GM12878 (cell line): ENCODE results near the gene COQ8B. TPM values are rescaled to one million over a fixed set of nuclear protein-coding genes. Genes with fewer than 3 reads are reported as not detected.

Source experiments
- ATAC-seq: fragments of 200-7000 bp; cut with Tn5 transposase; 3 replicates; pipeline ENCODE4 v1.9.1; 2020; ENCODE audit warnings: mild to moderate bottlenecking, moderate library complexity
- BruUV-seq: library from RNA; stranded (reverse); fragments of 400-500 nt; replicated peaks from 2 replicates; lab custom pipeline; 2021; lab: Mats Ljungman, UMichigan
- CTCF ChIA-PET: fragments of 300-600 bp; sonication (Branson Sonifier 250); formaldehyde crosslinking; extraction: SDS; loops from one replicate; lab custom pipeline; 2021; ENCODE audit warnings: inconsistent platforms; lab: Yijun Ruan, JAX
- POLR2A ChIA-PET: fragments of 350-600 bp; formaldehyde crosslinking; extraction: SDS; loops from one replicate; lab custom pipeline; 2021; ENCODE audit warnings: inconsistent platforms; lab: Charles Lee
- RAD21 ChIA-PET: fragments of 300-600 bp; sonication (Branson Sonifier 250); formaldehyde crosslinking; loops from one replicate; lab custom pipeline; 2023; ENCODE audit warnings: antibody characterized with exemption; ENCODE audit not compliant: unreplicated experiment; lab: Charles Lee
- SMC1A ChIA-PET: fragments of 300-600 bp; sonication (Branson Sonifier 250); formaldehyde crosslinking; loops from one replicate; lab custom pipeline; 2023; ENCODE audit not compliant: unreplicated experiment, uncharacterized antibody; lab: Charles Lee
- DNase-seq: peaks from one replicate; pipeline ENCODE4 v3.0.0-alpha.2; 2011; ENCODE audit warnings: low read depth, low spot score
- FAIRE-seq: peaks from 3 replicates; lab custom pipeline; 2011; peaks lifted over from hg19 to GRCh38; lab: Jason Lieb, UNC
- H2AFZ ChIP-seq: 2 replicates; pipeline ENCODE4 v1.6.0; 2011; ENCODE audit warnings: low read depth, low read length, control low read depth; ENCODE audit not compliant: control insufficient read depth
- H3K27ac ChIP-seq: 2 replicates; pipeline ENCODE4 v1.5.1; 2011; ENCODE audit warnings: control low read depth; ENCODE audit not compliant: control insufficient read depth, insufficient read depth
- H3K27me3 ChIP-seq, 2 experiments: replicated peaks in 1 of 2; 2 replicates each; pipeline versions ENCODE4 v1.6.0 to v1.6.1; 2011; ENCODE audit warnings: low read length in 1 of 2; ENCODE audit not compliant: control insufficient read depth in 2 of 2, insufficient read depth in 2 of 2
- H3K36me3 ChIP-seq, 2 experiments: 2 replicates each; pipeline ENCODE4 v1.5.1; 2011; ENCODE audit warnings: low read length in 1 of 2; ENCODE audit not compliant: control insufficient read depth in 2 of 2, insufficient read depth in 2 of 2
- H3K4me1 ChIP-seq: 2 replicates; pipeline ENCODE4 v1.6.1; 2011; ENCODE audit warnings: mild to moderate bottlenecking, low read length, moderate library complexity, mixed read lengths; ENCODE audit not compliant: control insufficient read depth, insufficient read depth
- H3K4me2 ChIP-seq: 2 replicates; pipeline ENCODE4 v1.6.0; 2011; ENCODE audit warnings: control low read depth; ENCODE audit not compliant: control insufficient read depth, insufficient read depth
- H3K4me3 ChIP-seq: fragments of 200-600 bp; sonication (generic); 2 replicates; pipeline ENCODE4 v1.5.1; 2016
- H3K79me2 ChIP-seq: 2 replicates; pipeline ENCODE4 v1.6.0; 2011; ENCODE audit warnings: low read length; ENCODE audit not compliant: control insufficient read depth, insufficient read depth
- H3K9ac ChIP-seq: 2 replicates; pipeline ENCODE4 v1.8.0; 2011; ENCODE audit warnings: low read length, control low read depth, mixed read lengths; ENCODE audit not compliant: control insufficient read depth, insufficient read depth
- H3K9me3 ChIP-seq: replicated peaks from 3 replicates; pipeline ENCODE4 v1.5.1; 2011; ENCODE audit warnings: mild to moderate bottlenecking, low read length; ENCODE audit not compliant: control insufficient read depth, insufficient read depth
- H4K20me1 ChIP-seq: 2 replicates; pipeline ENCODE4 v1.6.0; 2011; ENCODE audit not compliant: control insufficient read depth, insufficient read depth
- ATF7 ChIP-seq: fragments of 450-650 bp; IDR thresholded peaks from 2 replicates; pipeline ENCODE4 v1.6.1; 2016; ENCODE audit warnings: low read depth, mild to moderate bottlenecking
- BCL11A ChIP-seq: IDR thresholded peaks from 2 replicates; pipeline ENCODE4 v1.6.1; 2011; ENCODE audit warnings: low read depth, low read length
- CEBPB ChIP-seq, 2 experiments: fragments of 150-350 bp in 1 of 2; IDR thresholded peaks; 2 replicates each; pipeline ENCODE4 v1.6.1; 2012 to 2014; ENCODE audit warnings: low read depth in 2 of 2, low read length in 2 of 2, borderline replicate concordance in 1 of 2, inconsistent platforms in 1 of 2
- CHD1 ChIP-seq: IDR thresholded peaks from 2 replicates; pipeline ENCODE4 v1.6.1; 2012; ENCODE audit warnings: low read depth, low read length, improper control_type of control experiment
- CHD2 ChIP-seq: IDR thresholded peaks from 2 replicates; pipeline ENCODE4 v1.6.1; 2011; ENCODE audit warnings: low read depth, low read length, improper control_type of control experiment, borderline replicate concordance
- EED ChIP-seq: sonication (generic); IDR thresholded peaks from 2 replicates; pipeline ENCODE4 v1.6.1; 2016; ENCODE audit warnings: antibody characterized with exemption, low read depth
- EGR1 ChIP-seq, 2 experiments: IDR thresholded peaks; 1 replicate in 1 of 2; 2 replicates in 1 of 2; pipeline ENCODE4 v1.6.1; 2011 to 2012; ENCODE audit warnings: low read depth in 2 of 2, low read length in 2 of 2, borderline replicate concordance in 1 of 2, mild to moderate bottlenecking in 1 of 2, moderate library complexity in 1 of 2
- ETV6 ChIP-seq, 2 experiments: fragments of 450-650 bp in 1 of 2; IDR thresholded peaks in 1 of 2; conservative IDR thresholded peaks in 1 of 2; 2 replicates each; pipeline ENCODE4 v1.6.1; 2014; ENCODE audit warnings: antibody characterized with exemption in 1 of 2, borderline replicate concordance in 1 of 2, low read depth in 1 of 2, mild to moderate bottlenecking in 1 of 2, moderate library complexity in 1 of 2
- FOXM1 ChIP-seq: IDR thresholded peaks from 2 replicates; pipeline ENCODE4 v1.6.1; 2012; ENCODE audit warnings: low read depth, mild to moderate bottlenecking, inconsistent platforms, low read length, moderate library complexity
- IKZF1 ChIP-seq: fragments of 450-650 bp; conservative IDR thresholded peaks from 2 replicates; pipeline ENCODE4 v1.6.1; 2017; ENCODE audit warnings: antibody characterized with exemption, mild to moderate bottlenecking
- IKZF2 ChIP-seq, 2 experiments: fragments of 450-650 bp; IDR thresholded peaks; 2 replicates each; pipeline ENCODE4 v1.6.1; 2017; ENCODE audit warnings: mild to moderate bottlenecking in 2 of 2, moderate library complexity in 2 of 2
- MEF2B ChIP-seq: fragments of 450-650 bp; IDR thresholded peaks from 2 replicates; pipeline ENCODE4 v1.6.1; 2018; ENCODE audit warnings: mild to moderate bottlenecking, moderate library complexity; ENCODE audit not compliant: partially characterized antibody, poor library complexity, severe bottlenecking
- NFXL1 ChIP-seq: fragments of 450-650 bp; IDR thresholded peaks from 2 replicates; pipeline ENCODE4 v1.6.1; 2017; ENCODE audit warnings: antibody characterized with exemption, mild to moderate bottlenecking, borderline replicate concordance
- NR2C1 ChIP-seq: fragments of 450-650 bp; IDR thresholded peaks from 2 replicates; pipeline ENCODE4 v1.6.1; 2017; ENCODE audit warnings: antibody characterized with exemption, mild to moderate bottlenecking, moderate library complexity
- PML ChIP-seq: IDR thresholded peaks from 2 replicates; pipeline ENCODE4 v1.6.1; 2012; ENCODE audit warnings: low read length, inconsistent platforms
- RUNX3 ChIP-seq: IDR thresholded peaks from 2 replicates; pipeline ENCODE4 v1.6.1; 2012; ENCODE audit warnings: low read length, inconsistent platforms
- STAT3 ChIP-seq: IDR thresholded peaks from 2 replicates; pipeline ENCODE4 v1.6.1; 2011; ENCODE audit warnings: low read depth, low read length, improper control_type of control experiment
- TARDBP ChIP-seq: IDR thresholded peaks from 2 replicates; pipeline ENCODE4 v1.6.1; 2016; ENCODE audit warnings: borderline replicate concordance
- ZNF217 ChIP-seq: fragments of 450-650 bp; IDR thresholded peaks from 2 replicates; pipeline ENCODE4 v1.6.1; 2017; ENCODE audit warnings: antibody characterized with exemption, mild to moderate bottlenecking
- ZSCAN29 ChIP-seq: fragments of 450-650 bp; IDR thresholded peaks from 2 replicates; pipeline ENCODE4 v1.6.1; 2017; ENCODE audit warnings: mild to moderate bottlenecking, moderate library complexity
- WGBS: methylation state at CpG from one replicate; pipeline ENCODE4 v1.1.6; 2016; ENCODE audit warnings: low lambda C conversion rate; ENCODE audit not compliant: insufficient replicate concordance, insufficient coverage; ENCODE audit errors: missing lambda C conversion rate; 5-methylcytosine and 5-hydroxymethylcytosine counted together
- in situ Hi-C: fragments of 300-500 bp; cut with MboI; formaldehyde crosslinking; loops from 9 replicates; pipeline ENCODE4 v1.14.3; 2018; ENCODE audit warnings: mixed read lengths
- intact Hi-C: fragments of 100-400 bp; cut with micrococcal nuclease; formaldehyde crosslinking; loops from one replicate; pipeline ENCODE4 v1.14.2; 2022; ENCODE audit not compliant: unreplicated experiment
- polyA plus RNA-seq, 11 experiments: library from polyadenylated mRNA; depleted of rRNA in 4 of 11; unstranded in 6 of 11; stranded (reverse) in 5 of 11; fragments of >200 nt; fragmentation: Nextera tagmentation in 4 of 11; fragmentation: Illumina TruSeq in 1 of 11; extraction: Ambion mirVana in 4 of 11; extraction: Trizol in 1 of 11; gene quantifications; 1 replicate in 1 of 11; 2 replicates in 10 of 11; pipeline versions ENCODE4 v1.2.1 to v1.2.3, GENCODE V29; 2011 to 2016; ENCODE audit warnings: inconsistent platforms in 2 of 11, missing spikeins in 2 of 11, low read depth in 1 of 11
- total RNA-seq, 4 experiments: library from RNA; depleted of rRNA in 3 of 4; stranded (reverse); fragments of >200 nt in 3 of 4; fragmentation: Illumina TruSeq in 1 of 4; extraction: Trizol in 1 of 4; gene quantifications; 2 replicates each; pipeline versions ENCODE4 v1.2.1 to v1.2.3, GENCODE V29; 2013 to 2021
- TF ChIP-seq, protein P1 (sequence below): IDR thresholded peaks from 2 replicates; pipeline ENCODE4 v1.6.1; 2011; ENCODE audit warnings: low read depth, mild to moderate bottlenecking, low read length, moderate library complexity, borderline replicate concordance; ENCODE audit errors: extremely low read depth
- TF ChIP-seq, protein P2 (sequence below): fragments of 450-650 bp; IDR thresholded peaks from 2 replicates; pipeline ENCODE4 v1.6.1; 2014; ENCODE audit warnings: mild to moderate bottlenecking
- TF ChIP-seq, protein P3 (sequence below): fragments of 450-650 bp; IDR thresholded peaks from 2 replicates; pipeline ENCODE4 v1.6.1; 2017; ENCODE audit warnings: mild to moderate bottlenecking

The COQ8B gene
- total and polyA plus RNA-seq, 10 of the 15 experiments (the other 5 are each of a cell fraction or from before 2014, with no cell fraction given), result 0.39 to 37.1 (median 16.8) TPM

GRCh38 chr19:40689339-40690049 lies 27.2 kb downstream of the COQ8B start:
- no TSS peak for BruUV-seq
- H3K27ac ChIP-seq, result no peak overlapping the region
- ATAC-seq (no peak), DNase-seq (no peak), FAIRE-seq (no peak)
- peaks cover 26% of the 10 kb centered on the region for H3K4me1 ChIP-seq
- peak overlapping the region; percentile 76 for H3K4me2 ChIP-seq
- no peaks in the 10 kb centered on the region for H4K20me1 ChIP-seq
- intact Hi-C loops, result no loop called here
- H3K4me3 ChIP-seq, result no peak overlapping the region
- RAD21 ChIA-PET, result no interaction called here
- H2AFZ ChIP-seq, result no peak overlapping the region
- H3K79me2 ChIP-seq, result no peaks in the 10 kb centered on the region
- SMC1A ChIA-PET, result no interaction called here
- in situ Hi-C loops, result no loop called here
- peak overlapping the region; percentile 59 for H3K9ac ChIP-seq
- 47% methylated on average over 18 of the region's 18 CpGs for WGBS
- H3K36me3 ChIP-seq, result no peaks in the 10 kb centered on the region; a peak in 1 of 4 replicates
- CTCF ChIA-PET, result no interaction called here
- POLR2A ChIA-PET, result no interaction called here
- H3K9me3 ChIP-seq, result no peaks in the 10 kb centered on the region
- no peaks in the 10 kb centered on the region for H3K27me3 ChIP-seq
- TF ChIP-seq FOXM1, result no peak
- TF ChIP-seq, protein P1, sequence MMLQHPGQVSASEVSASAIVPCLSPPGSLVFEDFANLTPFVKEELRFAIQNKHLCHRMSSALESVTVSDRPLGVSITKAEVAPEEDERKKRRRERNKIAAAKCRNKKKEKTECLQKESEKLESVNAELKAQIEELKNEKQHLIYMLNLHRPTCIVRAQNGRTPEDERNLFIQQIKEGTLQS, result no peak
- TF ChIP-seq IKZF1, result 0 out of 2 replicates have a peak, but pooled peaks have one; percentile 21
- TF ChIP-seq IKZF2 (IDR thresholded peaks at IDR 0.05), result peak in 1 of 2 experiments; percentile 16; a peak in 2 of 4 replicates
- TF ChIP-seq RUNX3, result peak; percentile 53; the same call in 1 of the 2 replicates
- TF ChIP-seq STAT3, result no peak
- TF ChIP-seq PML, result no peak
- peak; percentile 85 for TF ChIP-seq MEF2B
- no peak for TF ChIP-seq CHD1
- TF ChIP-seq ATF7, result no peak
- no peak for TF ChIP-seq CEBPB (IDR thresholded peaks at IDR 0.05; ENCODE audit: borderline replicate concordance in 1 of 2, low read depth in 2 of 2, low read length in 2 of 2)
- no peak for TF ChIP-seq TARDBP
- no peak for TF ChIP-seq NFXL1
- TF ChIP-seq, protein P2, sequence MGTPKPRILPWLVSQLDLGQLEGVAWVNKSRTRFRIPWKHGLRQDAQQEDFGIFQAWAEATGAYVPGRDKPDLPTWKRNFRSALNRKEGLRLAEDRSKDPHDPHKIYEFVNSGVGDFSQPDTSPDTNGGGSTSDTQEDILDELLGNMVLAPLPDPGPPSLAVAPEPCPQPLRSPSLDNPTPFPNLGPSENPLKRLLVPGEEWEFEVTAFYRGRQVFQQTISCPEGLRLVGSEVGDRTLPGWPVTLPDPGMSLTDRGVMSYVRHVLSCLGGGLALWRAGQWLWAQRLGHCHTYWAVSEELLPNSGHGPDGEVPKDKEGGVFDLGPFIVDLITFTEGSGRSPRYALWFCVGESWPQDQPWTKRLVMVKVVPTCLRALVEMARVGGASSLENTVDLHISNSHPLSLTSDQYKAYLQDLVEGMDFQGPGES, result no peak
- TF ChIP-seq ETV6 (conservative IDR thresholded peaks at IDR 0.05 in 1 of 2, IDR thresholded peaks at IDR 0.05 in 1 of 2; ENCODE audit: borderline replicate concordance in 1 of 2, low read depth in 1 of 2), result no peak
- no peak for TF ChIP-seq ZNF217
- TF ChIP-seq CHD2, result peak; percentile 24; the same call in 1 of the 2 replicates
- TF ChIP-seq, protein P3, sequence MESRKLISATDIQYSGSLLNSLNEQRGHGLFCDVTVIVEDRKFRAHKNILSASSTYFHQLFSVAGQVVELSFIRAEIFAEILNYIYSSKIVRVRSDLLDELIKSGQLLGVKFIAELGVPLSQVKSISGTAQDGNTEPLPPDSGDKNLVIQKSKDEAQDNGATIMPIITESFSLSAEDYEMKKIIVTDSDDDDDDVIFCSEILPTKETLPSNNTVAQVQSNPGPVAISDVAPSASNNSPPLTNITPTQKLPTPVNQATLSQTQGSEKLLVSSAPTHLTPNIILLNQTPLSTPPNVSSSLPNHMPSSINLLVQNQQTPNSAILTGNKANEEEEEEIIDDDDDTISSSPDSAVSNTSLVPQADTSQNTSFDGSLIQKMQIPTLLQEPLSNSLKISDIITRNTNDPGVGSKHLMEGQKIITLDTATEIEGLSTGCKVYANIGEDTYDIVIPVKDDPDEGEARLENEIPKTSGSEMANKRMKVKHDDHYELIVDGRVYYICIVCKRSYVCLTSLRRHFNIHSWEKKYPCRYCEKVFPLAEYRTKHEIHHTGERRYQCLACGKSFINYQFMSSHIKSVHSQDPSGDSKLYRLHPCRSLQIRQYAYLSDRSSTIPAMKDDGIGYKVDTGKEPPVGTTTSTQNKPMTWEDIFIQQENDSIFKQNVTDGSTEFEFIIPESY, result no peak
- TF ChIP-seq BCL11A, result no peak
- peak in 1 of 2 experiments; percentile 19; a peak in 1 of 3 replicates for TF ChIP-seq EGR1 (IDR thresholded peaks at IDR 0.05; ENCODE audit: borderline replicate concordance in 1 of 2, low read depth in 2 of 2, low read length in 2 of 2)
- peak; percentile 43; the same call in 1 of the 2 replicates for TF ChIP-seq EED
- TF ChIP-seq NR2C1, result no peak
- no peak for TF ChIP-seq ZSCAN29
